ENCODE data around the gene IZUMO4. TPM values are rescaled to one million over a fixed set of nuclear protein-coding genes. Genes with fewer than 3 reads are reported as not detected.

Gene IZUMO4
- total RNA-seq, 2 donors from 2014 or later: 29.7 to 105 TPM

GRCh38 chr19:2139385-2140137 is 42.8 kb downstream of the IZUMO4 start:
- no peak overlapping the region for H3K27ac Mint-ChIP-seq
- DNase-seq (ENCODE audit: low spot score in 2 of 2): no peak
- no peaks in the 10 kb centered on the region for H3K9me3 Mint-ChIP-seq
- no peak for ATAC-seq
- H3K36me3 Mint-ChIP-seq: no peaks in the 10 kb centered on the region

GRCh38 chr19:2140138-2140569 is 43.4 kb downstream of the IZUMO4 start:
- ATAC-seq: no peak
- no peaks in the 10 kb centered on the region for H3K36me3 Mint-ChIP-seq
- H3K27ac Mint-ChIP-seq: no peak overlapping the region

GRCh38 chr19:2142173-2142829 is 45.6 kb downstream of the IZUMO4 start:
- Mint-ChIP-seq H3K27ac (no peak overlapping the region), H3K9me3 (no peaks in the 10 kb centered on the region), H3K36me3 (no peaks in the 10 kb centered on the region)
- no peak for ATAC-seq
- no peak for DNase-seq (ENCODE audit: low spot score in 2 of 2)

More at GRCh38 chr19:2140138-2140569, 43.4 kb downstream of the IZUMO4 start:
- no peak for DNase-seq (ENCODE audit: low spot score in 2 of 2)
- H3K9me3 Mint-ChIP-seq: no peaks in the 10 kb centered on the region

- ATAC-seq (no peak), DNase-seq (ENCODE audit: low spot score in 2 of 2) (no peak)
- H3K27ac Mint-ChIP-seq: peak overlapping the region in 1 of 2 donors; percentile 81
- H3K36me3 Mint-ChIP-seq: no peaks in the 10 kb centered on the region
- H3K9me3 Mint-ChIP-seq: no peaks in the 10 kb centered on the region
These were observed 47.5 kb downstream of the IZUMO4 start for GRCh38 chr19:2144190-2144589.

- peaks cover 6 to 12% of the 10 kb centered on the region in 2 donors for H3K36me3 Mint-ChIP-seq
These were observed 49.1 kb downstream of the IZUMO4 start for GRCh38 chr19:2145831-2146241.

GRCh38 chr19:2148482-2149135 is 51.9 kb downstream of the IZUMO4 start:
- H3K36me3 Mint-ChIP-seq: peaks cover 6 to 12% of the 10 kb centered on the region in 2 donors
- H3K9me3 Mint-ChIP-seq: no peaks in the 10 kb centered on the region
- ATAC-seq: no peak
- DNase-seq (ENCODE audit: low spot score in 2 of 2): no peak
- peak overlapping the region; percentile 86 to 93 for H3K27ac Mint-ChIP-seq

More at GRCh38 chr19:2145831-2146241, 49.1 kb downstream of the IZUMO4 start:
- H3K9me3 Mint-ChIP-seq: no peaks in the 10 kb centered on the region
- ATAC-seq (no peak), DNase-seq (ENCODE audit: low spot score in 2 of 2) (no peak)
- peak overlapping the region in 1 of 2 donors; percentile 55 for H3K27ac Mint-ChIP-seq

Other genes starting within 250 kb of the IZUMO4 start
- gene REXO1, start 248.4 kb upstream of the IZUMO4 start, total RNA-seq: 10 to 100 TPM; 35.5 to 44.5 TPM
- 10 to 100 TPM; 20.5 to 22.6 TPM for gene KLF16, start 233.3 kb upstream of the IZUMO4 start, total RNA-seq
- 100 to 1,000 TPM; 109 to 110 TPM for gene ABHD17A, start 211.4 kb upstream of the IZUMO4 start, total RNA-seq
- 1 to 10 TPM; 8.5 to 10.0 TPM for gene ADAT3, start 191.5 kb upstream of the IZUMO4 start, total RNA-seq
- 10 to 100 TPM; 22.4 to 28.2 TPM for gene SCAMP4, start 191.5 kb upstream of the IZUMO4 start, total RNA-seq
- gene CSNK1G2, start 155.7 kb upstream of the IZUMO4 start, total RNA-seq: 10 to 100 TPM; 33.1 to 58.6 TPM
- 10 to 100 TPM; 24.6 to 60.8 TPM for gene BTBD2, start 81.2 kb upstream of the IZUMO4 start, total RNA-seq
- 100 to 1,000 TPM; 211 to 261 TPM for gene MKNK2, start 45.7 kb upstream of the IZUMO4 start, total RNA-seq
- gene MOB3A, start 589 bp upstream of the IZUMO4 start, total RNA-seq: 100 to 1,000 TPM in 1 of 2 donors, 10 to 100 TPM in 1; 91.8 to 183 TPM
- gene AP3D1, start 54.7 kb downstream of the IZUMO4 start, total RNA-seq: 10 to 100 TPM; 83.5 to 91.7 TPM
- gene DOT1L, start 67.0 kb downstream of the IZUMO4 start, total RNA-seq: 100 to 1,000 TPM in 1 of 2 donors, 10 to 100 TPM in 1; 64.2 to 154 TPM
- gene PLEKHJ1, start 139.4 kb downstream of the IZUMO4 start, total RNA-seq: 10 to 100 TPM; 41.9 to 69.9 TPM
- gene SF3A2, start 139.9 kb downstream of the IZUMO4 start, total RNA-seq: 100 to 1,000 TPM; 145 to 154 TPM
- 1 to 10 TPM; 1.9 to 2.9 TPM for gene AMH, start 152.4 kb downstream of the IZUMO4 start, total RNA-seq
- gene JSRP1, start 159.5 kb downstream of the IZUMO4 start, total RNA-seq: under 1 TPM; 0.39 to 0.56 TPM
- gene PEAK3, start 185.3 kb downstream of the IZUMO4 start, total RNA-seq: not detected
- gene LINGO3, start 211.2 kb downstream of the IZUMO4 start, total RNA-seq: under 1 TPM in 1 of 2 donors, not detected in 1; 0.25 TPM
- gene LSM7, start 231.7 kb downstream of the IZUMO4 start, total RNA-seq: 100 to 1,000 TPM; 115 to 140 TPM
- 10 to 100 TPM; 38.5 to 61.6 TPM for gene SPPL2B, start 231.8 kb downstream of the IZUMO4 start, total RNA-seq

Measured in activated naive CD4-positive, alpha-beta T cell treated with anti-CD3 and anti-CD28 coated beads, Interleukin-2, amount 50 U/mL, for 72 hours (primary cell).